ACC112 (cell line): ENCODE data around the gene ZNF302.

ENCODE experiments used
- H2AFZ ChIP-seq: fragments of 200-600 bp; sonication (generic); one replicate; pipeline ENCODE4 v1.6.0; 2017; ENCODE audit warnings: antibody characterized with exemption, low read length; ENCODE audit not compliant: unreplicated experiment
- H3K27ac ChIP-seq: fragments of 200-600 bp; sonication (generic); 2 replicates; pipeline ENCODE4 v1.5.1; 2014; ENCODE audit warnings: low read depth, mild to moderate bottlenecking, antibody characterized with exemption, low read length, moderate library complexity
- H3K27me3 ChIP-seq: fragments of 200-600 bp; sonication (generic); 2 replicates; pipeline ENCODE4 v1.6.1; 2014; ENCODE audit warnings: mild to moderate bottlenecking, antibody characterized with exemption, low read length, moderate library complexity, mixed read lengths; ENCODE audit not compliant: insufficient read depth
- H3K36me3 ChIP-seq: fragments of 200-600 bp; sonication (generic); 2 replicates; pipeline ENCODE4 v1.6.1; 2016; ENCODE audit warnings: mild to moderate bottlenecking, antibody characterized with exemption, low read length, moderate library complexity, mixed read lengths; ENCODE audit not compliant: insufficient read depth
- H3K4me1 ChIP-seq: fragments of 200-600 bp; sonication (generic); one replicate; pipeline ENCODE4 v1.6.1; 2016; ENCODE audit warnings: low read length, mixed read lengths; ENCODE audit not compliant: insufficient read depth, unreplicated experiment, control insufficient read depth
- H3K4me3 ChIP-seq: fragments of 200-600 bp; sonication (generic); 2 replicates; pipeline ENCODE4 v1.5.1; 2014; ENCODE audit warnings: mild to moderate bottlenecking, low read depth, low read length
- H3K79me2 ChIP-seq: fragments of 200-600 bp; sonication (generic); one replicate; pipeline ENCODE4 v1.6.0; 2016; ENCODE audit warnings: low read length; ENCODE audit not compliant: control insufficient read depth, unreplicated experiment, insufficient read depth

Gene ZNF302

GRCh38 chr19:34731019-34731829 is 53.7 kb downstream of the ZNF302 start:
- H3K4me3 ChIP-seq: no peak overlapping the region
- no peak overlapping the region for H3K27ac ChIP-seq
- peaks cover 4% of the 10 kb centered on the region; the same call in 1 of the 2 replicates for H3K27me3 ChIP-seq
- no peak overlapping the region for H2AFZ ChIP-seq
- peaks cover 6% of the 10 kb centered on the region for H3K79me2 ChIP-seq
- H3K36me3 ChIP-seq: 0 out of 2 replicates have a peak, but pooled peaks cover 8% of the 10 kb centered on the region
- peaks cover 3% of the 10 kb centered on the region for H3K4me1 ChIP-seq

GRCh38 chr19:34731964-34732363 is 54.5 kb downstream of the ZNF302 start:
- peaks cover 6% of the 10 kb centered on the region for H3K79me2 ChIP-seq
- no peak overlapping the region for H2AFZ ChIP-seq
- H3K4me3 ChIP-seq: no peak overlapping the region
- H3K4me1 ChIP-seq: peaks cover 3% of the 10 kb centered on the region
- H3K36me3 ChIP-seq: peaks cover 10% of the 10 kb centered on the region; the same call in 1 of the 2 replicates
- no peak overlapping the region for H3K27ac ChIP-seq
- peaks cover 4% of the 10 kb centered on the region; the same call in 1 of the 2 replicates for H3K27me3 ChIP-seq

- Histone ChIP-seq H3K4me3 (peak overlapping the region; percentile 99), H3K27ac (no peak overlapping the region), H3K4me1 (peaks cover 3% of the 10 kb centered on the region), H3K36me3 (peaks cover 17% of the 10 kb centered on the region), H3K79me2 (peaks cover 6% of the 10 kb centered on the region), H3K27me3 (peaks cover 3% of the 10 kb centered on the region; the same call in 1 of the 2 replicates), H2AFZ (no peak overlapping the region)
These were observed 55.2 kb downstream of the ZNF302 start for GRCh38 chr19:34732612-34733211.

- Histone ChIP-seq H3K4me3 (peak overlapping the region; percentile 99), H3K27me3 (no peaks in the 10 kb centered on the region), H3K27ac (peak overlapping the region; percentile 96), H2AFZ (peak overlapping the region; percentile 91), H3K36me3 (peaks cover 22% of the 10 kb centered on the region), H3K79me2 (peaks cover 6% of the 10 kb centered on the region), H3K4me1 (peaks cover 3% of the 10 kb centered on the region)
These were observed 55.8 kb downstream of the ZNF302 start for GRCh38 chr19:34733266-34733745.

GRCh38 chr19:34733746-34734536 is 56.5 kb downstream of the ZNF302 start, which contains the start of gene ZNF181:
TSS of gene ZNF181 (plus strand) at chr19:34734243. CDS start at chr19:34735038, 795 bp downstream.
- peaks cover 26% of the 10 kb centered on the region for H3K36me3 ChIP-seq
- peak within 1 kb of the TSS; percentile 96 for H3K27ac ChIP-seq
- peak within 1 kb of the TSS; percentile 99 for H3K4me3 ChIP-seq
- peaks cover 6% of the 10 kb centered on the region for H3K79me2 ChIP-seq
- peaks cover 3% of the 10 kb centered on the region for H3K4me1 ChIP-seq
- peak within 1 kb of the TSS; percentile 91 for H2AFZ ChIP-seq
- H3K27me3 ChIP-seq: no peaks in the 10 kb centered on the region

DNA sequence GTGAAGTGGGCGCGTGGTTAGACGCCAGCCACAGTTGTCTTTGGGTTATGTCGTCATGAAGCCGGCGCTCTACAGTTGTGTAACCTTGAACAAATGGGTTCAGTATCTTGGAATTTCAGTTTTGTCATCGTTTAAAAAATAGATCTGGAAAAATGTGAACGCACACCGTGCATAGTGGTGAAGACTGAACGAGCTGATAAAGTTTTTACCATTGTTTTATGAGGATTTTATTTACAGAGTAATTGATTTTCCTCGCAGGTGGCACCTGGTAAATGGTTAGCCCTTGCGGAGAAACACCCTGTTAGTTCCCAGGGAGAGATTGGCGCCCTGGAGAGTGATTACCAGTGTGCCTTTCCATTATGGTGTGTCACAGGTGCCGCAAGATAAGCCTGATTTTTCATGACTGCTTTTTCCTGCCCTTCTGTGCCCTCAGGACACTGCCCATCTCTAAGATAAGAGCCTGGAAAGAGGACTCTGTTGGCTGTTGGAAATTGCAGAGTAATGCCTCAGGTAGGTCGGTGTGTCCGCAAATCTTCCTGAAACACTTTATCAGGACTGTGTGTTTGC is 57.1 kb downstream of the ZNF302 start:
- H3K27ac ChIP-seq: peak overlapping the region; percentile 96
- peaks cover 6% of the 10 kb centered on the region for H3K79me2 ChIP-seq
- H3K27me3 ChIP-seq: no peaks in the 10 kb centered on the region
- peak overlapping the region; percentile 91 for H2AFZ ChIP-seq
- H3K4me1 ChIP-seq: peaks cover 3% of the 10 kb centered on the region
- peak overlapping the region; percentile 99 for H3K4me3 ChIP-seq
- H3K36me3 ChIP-seq: peaks cover 33% of the 10 kb centered on the region
